22Rv1 (cell line): ENCODE results near the gene SMAD5.

ENCODE experiments used
- H3K27ac ChIP-seq: fragments of 450-650 bp; 2 replicates; pipeline ENCODE4 v1.5.1; 2017
- CTCF ChIP-seq: fragments of 450-650 bp; IDR thresholded peaks from 2 replicates; pipeline ENCODE4 v1.5.1; 2017; ENCODE audit warnings: mild to moderate bottlenecking
- ZFX ChIP-seq: fragments of 450-650 bp; IDR thresholded peaks from 2 replicates; pipeline ENCODE4 v1.6.1; 2017; ENCODE audit warnings: antibody characterized with exemption, borderline replicate concordance

Gene SMAD5

GRCh38 chr5:136132087-136132486 is 558 bp upstream of the SMAD5 start:
- no peak for TF ChIP-seq ZFX
- TF ChIP-seq CTCF = no peak

GRCh38 chr5:136133222-136133921 is 727 bp downstream of the SMAD5 start:
- peak overlapping the region; percentile 89 for H3K27ac ChIP-seq
- TF ChIP-seq ZFX (no peak), CTCF (no peak)

More at GRCh38 chr5:136132087-136132486, 558 bp upstream of the SMAD5 start:
- peak overlapping the region; percentile 89 for H3K27ac ChIP-seq

- peak overlapping the region; percentile 89 for H3K27ac ChIP-seq
- no peak for TF ChIP-seq ZFX
- no peak for TF ChIP-seq CTCF
Measured at GRCh38 chr5:136133922-136134379, 1.3 kb downstream of the SMAD5 start.

- TF ChIP-seq ZFX (no peak), CTCF (no peak)
Measured at GRCh38 chr5:136134653-136135052, 2.0 kb downstream of the SMAD5 start.

GRCh38 chr5:136135536-136135935 is 2.9 kb downstream of the SMAD5 start:
- H3K27ac ChIP-seq = no peak overlapping the region
- TF ChIP-seq CTCF (no peak), ZFX (no peak)

More at GRCh38 chr5:136134653-136135052, 2.0 kb downstream of the SMAD5 start:
- 0 out of 2 replicates have a peak overlapping the region, but pooled peaks have one; percentile 89 for H3K27ac ChIP-seq

- TF ChIP-seq ZFX = no peak
- no peak for TF ChIP-seq CTCF
Measured at GRCh38 chr5:136137497-136138220, 5.0 kb downstream of the SMAD5 start.

GRCh38 chr5:136141561-136141960 is 8.9 kb downstream of the SMAD5 start:
- TF ChIP-seq ZFX (no peak), CTCF (no peak)
- no peak overlapping the region for H3K27ac ChIP-seq

More at GRCh38 chr5:136137497-136138220, 5.0 kb downstream of the SMAD5 start:
- no peak overlapping the region for H3K27ac ChIP-seq
